Peyer's patch (tissue), 4 donors: ENCODE data around the gene RFLNA. TPM values are rescaled to one million over a fixed set of nuclear protein-coding genes. Genes with fewer than 3 reads are reported as not detected.

Source experiments
- small RNA-seq, 2 donors: library from RNA; depleted of rRNA; stranded (forward); fragments of <200 nt; gene quantifications; one replicate each; pipeline ENCODE3, GENCODE V24; 2016
- total RNA-seq, 4 donors: library from RNA; depleted of rRNA; stranded (reverse); fragments of >200 nt; gene quantifications; one replicate each; pipeline ENCODE4 v1.1.0, GENCODE V29; 2016

RFLNA gene
- total RNA-seq, 4 donors from 2014 or later = 8.3 to 25.7 (median 21.1) TPM

Small RNAs within 50 kb of the gene (small RNA-seq; reads per million reads assigned to genes)
- 0 reads per million in 2 donors for gene MIR6880
